Central memory CD8-positive, alpha-beta T cell (primary cell): Measurements from ENCODE around the gene DNAJB8.

ENCODE experiments used
- ATAC-seq: fragments of 150-1000 bp; cut with Tn5 transposase; replicated peaks from 2 replicates; pipeline ENCODE4 v1.10.0; 2022; ENCODE audit warnings: mild to moderate bottlenecking, moderate FRiP score, moderate number of reproducible peaks; ENCODE audit not compliant: poor library complexity, severe bottlenecking; ENCODE audit errors: extremely low read depth
- DNase-seq, 2 donors: peaks; one replicate each; pipeline ENCODE4 v3.0.0; 2021; ENCODE audit warnings: low spot score in 2 of 2
- H3K27ac Mint-ChIP-seq: one replicate; pipeline ENCODE4 v1.8.0; 2022; ENCODE audit warnings: low read depth, mild to moderate bottlenecking, moderate library complexity, mixed read lengths
- H3K27me3 Mint-ChIP-seq: one replicate; pipeline ENCODE4 v1.8.0; 2022; ENCODE audit warnings: mixed read lengths
- H3K36me3 Mint-ChIP-seq: one replicate; pipeline ENCODE4 v1.8.0; 2022; ENCODE audit warnings: mild to moderate bottlenecking, moderate library complexity, mixed read lengths; ENCODE audit not compliant: insufficient read depth
- H3K4me1 Mint-ChIP-seq: one replicate; pipeline ENCODE4 v1.8.0; 2022; ENCODE audit warnings: mixed read lengths
- H3K4me3 Mint-ChIP-seq: one replicate; pipeline ENCODE4 v1.8.0; 2022; ENCODE audit warnings: mild to moderate bottlenecking, moderate library complexity, mixed read lengths
- H3K9me3 Mint-ChIP-seq: one replicate; pipeline ENCODE4 v1.8.0; 2022; ENCODE audit warnings: mixed read lengths

DNAJB8 gene

DNA sequence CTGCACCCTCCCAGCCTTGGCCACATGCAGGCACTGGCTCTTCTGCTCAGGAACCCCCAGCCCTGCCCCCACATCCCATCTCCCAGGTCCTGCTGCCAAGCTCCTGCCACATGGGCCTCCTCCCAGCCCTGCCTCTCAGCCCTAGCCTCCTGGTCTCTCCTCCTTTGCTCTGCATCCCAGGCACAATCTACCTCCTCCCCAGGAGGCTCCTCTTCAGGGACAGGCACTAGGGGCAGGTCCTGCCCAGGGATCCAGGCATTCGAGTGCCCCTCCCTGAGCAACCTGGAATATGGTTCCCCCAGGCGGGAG lies 12.4 kb downstream of the DNAJB8 start:
- no peaks in the 10 kb centered on the region for H3K4me1 Mint-ChIP-seq
- peaks cover 73% of the 10 kb centered on the region for H3K27me3 Mint-ChIP-seq
- peaks cover 6% of the 10 kb centered on the region for H3K36me3 Mint-ChIP-seq
- no peak overlapping the region for H3K27ac Mint-ChIP-seq
- H3K9me3 Mint-ChIP-seq = peaks cover 4% of the 10 kb centered on the region
- no peak overlapping the region for H3K4me3 Mint-ChIP-seq
- DNase-seq (no peak), ATAC-seq (no peak)

DNA sequence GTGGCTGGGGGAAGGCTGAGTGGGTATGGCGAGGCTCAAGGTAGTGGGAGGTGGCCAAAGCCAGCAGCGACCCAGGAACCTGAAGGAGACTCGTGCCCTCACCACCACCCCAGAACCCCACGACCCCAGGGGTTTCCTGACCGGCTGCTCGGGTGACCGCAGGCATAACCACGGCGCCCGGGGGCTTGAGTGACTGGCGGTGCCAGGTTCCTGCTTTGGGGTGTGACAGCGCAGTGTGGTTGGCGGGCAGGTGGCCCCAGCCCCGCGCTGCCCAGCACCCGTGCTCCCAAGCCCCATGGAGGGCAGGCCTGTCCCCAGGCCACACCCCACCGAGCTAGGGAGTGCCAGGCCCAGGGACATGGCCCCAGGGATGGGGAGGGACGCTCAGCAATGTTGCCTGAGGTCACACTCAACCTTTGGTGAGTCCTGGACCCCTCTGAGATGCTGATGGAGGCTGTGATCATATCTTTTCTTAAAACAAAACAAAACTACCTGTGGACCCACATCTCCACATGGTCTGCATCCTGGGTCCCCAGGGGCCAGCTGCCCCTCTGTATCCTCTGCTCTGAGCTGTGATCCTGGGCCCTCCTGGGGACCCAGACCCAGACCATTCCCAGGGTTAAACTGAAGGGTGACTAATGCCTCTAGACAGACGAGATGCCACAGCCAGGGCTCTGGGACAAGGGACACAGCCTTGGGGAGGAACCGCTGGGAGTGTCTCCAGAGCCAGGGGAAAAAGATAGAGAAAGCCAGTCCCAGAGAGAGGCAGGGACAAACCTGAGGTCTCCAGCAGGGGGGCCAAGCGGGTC lies 13.0 kb downstream of the DNAJB8 start:
- Mint-ChIP-seq H3K4me1 (peaks cover 3% of the 10 kb centered on the region), H3K4me3 (no peak overlapping the region), H3K27ac (no peak overlapping the region), H3K27me3 (peaks cover 70% of the 10 kb centered on the region), H3K9me3 (peaks cover 4% of the 10 kb centered on the region), H3K36me3 (peaks cover 5% of the 10 kb centered on the region)
- no peak for DNase-seq
- no peak for ATAC-seq

- Mint-ChIP-seq H3K27ac (no peak overlapping the region), H3K9me3 (peaks cover 4% of the 10 kb centered on the region), H3K36me3 (peaks cover 5% of the 10 kb centered on the region), H3K4me3 (no peak overlapping the region), H3K27me3 (peaks cover 61% of the 10 kb centered on the region), H3K4me1 (peaks cover 9% of the 10 kb centered on the region)
- DNase-seq (no peak), ATAC-seq (no peak)
Measured at GRCh38 chr3:128452678-128453275, 13.9 kb downstream of the DNAJB8 start.

- Mint-ChIP-seq H3K27me3 (peaks cover 56% of the 10 kb centered on the region), H3K4me3 (no peak overlapping the region), H3K27ac (no peak overlapping the region), H3K9me3 (peaks cover 4% of the 10 kb centered on the region), H3K4me1 (peaks cover 9% of the 10 kb centered on the region), H3K36me3 (peaks cover 5% of the 10 kb centered on the region)
- ATAC-seq (no peak), DNase-seq (no peak)
Measured at GRCh38 chr3:128452120-128452519, 14.6 kb downstream of the DNAJB8 start.

GRCh38 chr3:128449111-128449638 lies 17.5 kb downstream of the DNAJB8 start:
- H3K27me3 Mint-ChIP-seq = peaks cover 29% of the 10 kb centered on the region
- H3K27ac Mint-ChIP-seq = peak overlapping the region; percentile 6
- H3K9me3 Mint-ChIP-seq = peaks cover 9% of the 10 kb centered on the region
- H3K4me1 Mint-ChIP-seq = peaks cover 9% of the 10 kb centered on the region
- DNase-seq = no peak
- no peak for ATAC-seq
- no peak overlapping the region for H3K4me3 Mint-ChIP-seq
- H3K36me3 Mint-ChIP-seq = peaks cover 2% of the 10 kb centered on the region

- H3K4me1 Mint-ChIP-seq = peaks cover 9% of the 10 kb centered on the region
- peak overlapping the region; percentile 6 for H3K27ac Mint-ChIP-seq
- peak overlapping the region; percentile 5 for H3K4me3 Mint-ChIP-seq
- ATAC-seq (peak; percentile 62), DNase-seq (no peak)
- peaks cover 5% of the 10 kb centered on the region for H3K36me3 Mint-ChIP-seq
- H3K9me3 Mint-ChIP-seq = peaks cover 9% of the 10 kb centered on the region
- H3K27me3 Mint-ChIP-seq = peaks cover 25% of the 10 kb centered on the region
Measured at GRCh38 chr3:128448491-128448890, 18.2 kb downstream of the DNAJB8 start.

DNA sequence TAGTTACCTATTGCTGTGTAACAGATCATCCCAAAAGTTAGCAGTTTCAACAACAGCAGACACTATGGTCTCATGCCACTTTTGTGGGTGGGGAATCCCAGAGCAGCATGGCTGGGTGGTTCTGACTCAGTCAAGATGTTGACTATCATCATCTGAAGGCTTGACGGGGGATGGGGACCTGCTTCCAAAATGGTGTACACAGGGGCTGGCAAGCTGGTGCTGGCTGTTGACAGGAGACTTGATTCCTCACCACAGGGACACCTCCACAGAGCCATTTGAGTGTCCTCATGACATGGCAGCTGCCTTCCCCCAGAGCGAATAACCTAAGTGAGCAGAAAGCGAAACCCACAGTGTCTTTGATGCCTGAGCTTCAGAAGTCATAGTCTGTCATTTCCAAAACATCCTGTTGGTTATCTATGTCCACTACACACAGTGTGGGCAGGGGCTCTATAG lies 19.1 kb downstream of the DNAJB8 start:
- no peak for DNase-seq
- H3K4me1 Mint-ChIP-seq = peaks cover 9% of the 10 kb centered on the region
- no peak overlapping the region for H3K27ac Mint-ChIP-seq
- ATAC-seq = peak; percentile 10
- H3K9me3 Mint-ChIP-seq = peaks cover 9% of the 10 kb centered on the region
- H3K4me3 Mint-ChIP-seq = no peak overlapping the region
- H3K27me3 Mint-ChIP-seq = peaks cover 33% of the 10 kb centered on the region
- H3K36me3 Mint-ChIP-seq = peaks cover 5% of the 10 kb centered on the region

DNA sequence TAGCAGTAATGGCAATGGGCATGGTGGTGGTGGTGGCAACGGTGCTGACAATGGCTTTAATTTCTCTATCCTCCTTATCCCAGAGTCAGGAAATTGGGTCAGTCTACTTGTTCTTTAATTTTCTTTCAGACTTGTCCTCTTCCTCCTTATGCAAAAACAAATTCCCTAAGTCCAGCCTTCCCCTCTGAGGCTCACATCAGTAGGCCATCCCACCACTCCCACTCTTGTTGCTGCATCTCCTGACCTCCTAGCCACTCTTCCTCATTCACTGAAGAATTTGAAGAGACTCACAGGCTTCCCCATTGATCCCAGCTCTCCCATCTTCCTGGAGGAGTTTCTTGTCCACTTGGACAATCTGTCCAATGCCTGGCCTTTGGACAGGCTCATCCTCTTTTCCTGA lies 19.9 kb downstream of the DNAJB8 start:
- H3K27me3 Mint-ChIP-seq = peaks cover 29% of the 10 kb centered on the region
- DNase-seq (no peak), ATAC-seq (no peak)
- H3K4me1 Mint-ChIP-seq = peaks cover 9% of the 10 kb centered on the region
- H3K4me3 Mint-ChIP-seq = no peak overlapping the region
- no peak overlapping the region for H3K27ac Mint-ChIP-seq
- H3K36me3 Mint-ChIP-seq = peaks cover 6% of the 10 kb centered on the region
- peaks cover 9% of the 10 kb centered on the region for H3K9me3 Mint-ChIP-seq

DNA sequence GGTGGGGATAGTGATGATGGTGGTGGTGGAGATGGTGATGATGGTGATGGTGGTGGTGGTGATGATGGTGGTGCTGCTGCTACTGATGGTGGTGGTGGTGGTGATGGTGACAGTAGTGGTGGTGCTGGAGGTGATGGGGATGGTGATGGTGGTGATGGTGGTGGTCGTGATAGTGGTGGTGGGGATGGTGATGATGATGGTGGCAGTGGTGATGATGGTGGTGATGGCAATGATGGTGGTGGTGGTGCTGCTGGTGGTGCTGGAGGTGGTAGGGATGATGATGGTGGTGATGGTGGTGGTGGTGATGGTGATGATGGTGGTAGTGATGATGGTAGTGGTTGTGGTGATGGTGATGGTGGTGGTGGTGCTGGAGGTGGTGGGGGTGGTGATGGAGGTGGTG lies 21.3 kb downstream of the DNAJB8 start:
- Mint-ChIP-seq H3K36me3 (peaks cover 6% of the 10 kb centered on the region), H3K4me1 (peaks cover 9% of the 10 kb centered on the region), H3K4me3 (no peak overlapping the region), H3K27ac (no peak overlapping the region), H3K27me3 (peaks cover 24% of the 10 kb centered on the region), H3K9me3 (peaks cover 6% of the 10 kb centered on the region)
- ATAC-seq (no peak), DNase-seq (no peak)

GRCh38 chr3:128443771-128444170 lies 22.9 kb downstream of the DNAJB8 start:
- peaks cover 4% of the 10 kb centered on the region for H3K9me3 Mint-ChIP-seq
- no peak overlapping the region for H3K4me3 Mint-ChIP-seq
- peaks cover 6% of the 10 kb centered on the region for H3K36me3 Mint-ChIP-seq
- ATAC-seq = no peak
- peaks cover 6% of the 10 kb centered on the region for H3K4me1 Mint-ChIP-seq
- no peak overlapping the region for H3K27ac Mint-ChIP-seq
- no peak for DNase-seq
- peaks cover 35% of the 10 kb centered on the region for H3K27me3 Mint-ChIP-seq

DNA sequence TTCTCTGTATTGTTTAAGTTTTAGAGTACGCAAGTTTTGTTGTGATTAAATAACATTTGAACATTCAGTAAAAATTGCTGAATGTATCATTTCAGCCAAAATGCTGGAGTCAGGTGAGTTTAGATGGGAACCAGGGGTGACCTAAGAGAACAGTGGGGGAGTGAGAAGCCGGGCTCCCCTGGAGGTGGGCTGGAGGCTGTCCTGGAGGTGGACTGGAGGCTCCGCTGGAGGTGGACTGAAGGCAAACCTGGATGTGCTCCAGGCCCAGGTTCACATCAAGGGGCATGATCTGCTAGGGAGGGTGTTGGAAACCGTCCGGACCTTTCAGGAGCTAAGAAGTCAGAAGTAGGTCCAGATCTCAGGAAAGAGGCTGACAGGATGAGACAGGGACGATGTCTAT lies 23.7 kb downstream of the DNAJB8 start:
- DNase-seq (no peak), ATAC-seq (no peak)
- H3K36me3 Mint-ChIP-seq = peaks cover 6% of the 10 kb centered on the region
- H3K27ac Mint-ChIP-seq = no peak overlapping the region
- no peaks in the 10 kb centered on the region for H3K4me1 Mint-ChIP-seq
- H3K27me3 Mint-ChIP-seq = peaks cover 39% of the 10 kb centered on the region
- peaks cover 4% of the 10 kb centered on the region for H3K9me3 Mint-ChIP-seq
- H3K4me3 Mint-ChIP-seq = no peak overlapping the region

DNA sequence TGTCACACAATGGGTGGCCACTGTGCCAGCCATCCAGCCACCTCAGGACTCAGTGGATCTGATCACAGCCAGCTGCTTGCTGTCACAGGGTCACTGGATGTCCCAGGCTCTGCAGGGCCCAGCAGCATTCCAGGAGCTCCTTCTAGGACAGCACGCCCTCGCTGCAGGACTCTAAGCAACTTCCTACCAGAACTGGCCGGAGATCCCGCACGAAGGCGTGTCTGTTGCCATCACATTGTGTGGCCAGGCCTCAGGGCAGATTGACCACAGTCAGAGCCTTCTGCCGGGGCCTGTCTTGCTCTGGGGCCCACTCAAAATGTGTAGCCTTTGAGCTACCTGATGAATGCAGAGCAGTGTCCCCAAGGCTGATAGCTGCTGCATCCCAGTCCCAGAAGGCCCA lies 24.6 kb downstream of the DNAJB8 start:
- H3K27me3 Mint-ChIP-seq = peaks cover 40% of the 10 kb centered on the region
- H3K36me3 Mint-ChIP-seq = peaks cover 6% of the 10 kb centered on the region
- H3K4me3 Mint-ChIP-seq = no peak overlapping the region
- ATAC-seq = no peak
- H3K4me1 Mint-ChIP-seq = no peaks in the 10 kb centered on the region
- H3K27ac Mint-ChIP-seq = no peak overlapping the region
- H3K9me3 Mint-ChIP-seq = peaks cover 4% of the 10 kb centered on the region
- DNase-seq = no peak

GRCh38 chr3:128439226-128439625 lies 27.5 kb downstream of the DNAJB8 start:
- H3K36me3 Mint-ChIP-seq = peaks cover 7% of the 10 kb centered on the region
- H3K27ac Mint-ChIP-seq = no peak overlapping the region
- H3K9me3 Mint-ChIP-seq = no peaks in the 10 kb centered on the region
- H3K4me1 Mint-ChIP-seq = no peaks in the 10 kb centered on the region
- H3K4me3 Mint-ChIP-seq = no peak overlapping the region
- peaks cover 56% of the 10 kb centered on the region for H3K27me3 Mint-ChIP-seq
- DNase-seq (no peak), ATAC-seq (no peak)
